D721Med (cell line): ENCODE measurements around the gene KCNAB2.
"Not testable (repeated sequence)": the region's sequence is repeated elsewhere in the genome, so short reads cannot be mapped to it uniquely, and the experiment has no call there.

Experiments used
- DNase-seq: peaks from one replicate; pipeline ENCODE4 v3.0.0; 2011; ENCODE audit warnings: low spot score; ENCODE audit not compliant: insufficient read length
- FAIRE-seq: peaks from 2 replicates; lab custom pipeline; 2011; peaks lifted over from hg19 to GRCh38; lab: Jason Lieb, UNC
- CTCF ChIP-seq: IDR thresholded peaks from 2 replicates; pipeline ENCODE4 v1.5.1; 2012; ENCODE audit warnings: mild to moderate bottlenecking, control low read depth; ENCODE audit not compliant: insufficient read depth; ENCODE audit errors: missing control alignments

Gene KCNAB2

GRCh38 chr1:6073480-6074053 lies 27.9 kb downstream of the KCNAB2 start:
- no peak for TF ChIP-seq CTCF
- FAIRE-seq (no peak), DNase-seq (no peak)

- FAIRE-seq, result no peak
Observed at GRCh38 chr1:6074192-6074901, 28.7 kb downstream of the KCNAB2 start.

DNA sequence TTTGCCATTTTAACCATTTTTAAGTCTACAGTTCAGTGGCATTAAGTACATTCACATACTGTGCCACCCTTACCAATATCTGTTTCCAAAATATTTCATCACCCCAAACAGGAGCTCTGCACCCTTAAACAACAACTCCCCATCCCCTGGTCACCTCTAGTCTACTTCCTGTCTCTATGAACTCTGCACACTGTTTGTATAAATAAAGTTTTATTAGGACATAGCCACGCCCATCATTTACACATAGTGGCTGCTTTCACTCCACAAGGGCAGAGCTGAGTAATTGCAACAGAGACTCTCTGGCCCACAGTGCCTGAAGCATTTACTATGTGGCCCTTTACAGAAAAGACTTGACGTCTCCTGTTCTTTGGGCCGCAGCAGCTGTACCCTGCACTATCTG lies 30.1 kb downstream of the KCNAB2 start:
- DNase-seq (no peak), FAIRE-seq (no peak)

More at GRCh38 chr1:6074192-6074901, 28.7 kb downstream of the KCNAB2 start:
- no peak for TF ChIP-seq CTCF
- no peak for DNase-seq

GRCh38 chr1:6077061-6077460 lies 31.4 kb downstream of the KCNAB2 start:
- not testable (repeated sequence) for DNase-seq, FAIRE-seq

More for the DNA sequence above, 30.1 kb downstream of the KCNAB2 start:
- no peak for TF ChIP-seq CTCF

GRCh38 chr1:6077506-6077905 lies 31.8 kb downstream of the KCNAB2 start:
- no peak for DNase-seq
- no peak for FAIRE-seq
- TF ChIP-seq CTCF, result no peak

GRCh38 chr1:6077919-6078318 lies 32.2 kb downstream of the KCNAB2 start:
- DNase-seq (no peak), FAIRE-seq (no peak)
- TF ChIP-seq CTCF, result no peak

GRCh38 chr1:6080469-6080868 lies 34.8 kb downstream of the KCNAB2 start:
- DNase-seq, result no peak
- TF ChIP-seq CTCF, result peak; percentile 13
- no peak for FAIRE-seq
